ENCODE measurements around the gene AP3S1.

DNA sequence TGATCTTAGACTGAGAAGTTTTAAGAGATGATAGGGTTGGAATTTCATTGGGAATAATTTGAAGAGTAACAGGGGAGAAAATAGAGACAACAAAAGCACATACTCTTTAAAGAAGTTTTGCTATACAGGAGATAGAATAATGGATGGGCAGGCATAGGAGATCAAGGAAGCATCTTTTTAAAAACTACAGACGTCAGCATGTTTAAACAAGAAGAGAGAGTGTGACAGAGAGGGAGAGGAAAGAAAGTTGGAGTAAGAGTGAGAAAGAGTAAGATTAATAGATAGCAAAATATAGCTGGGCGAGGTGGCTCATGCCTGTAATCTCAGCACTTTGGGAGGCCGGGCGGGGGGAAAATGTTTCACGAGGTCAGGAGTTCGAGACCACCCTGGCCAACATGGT, 115.2 kb downstream of the AP3S1 start:
- TF ChIP-seq ZNF274 (IDR thresholded peaks at IDR 0.05; ENCODE audit: low read depth, low read length), result no peak
- TF ChIP-seq SUZ12 (IDR thresholded peaks at IDR 0.05; ENCODE audit: extremely low read depth, insufficient read depth, insufficient read length), result no peak
- TF ChIP-seq YY1 (IDR thresholded peaks at IDR 0.05; ENCODE audit: insufficient read depth, insufficient read length), result no peak
